HepG2 (cell line): ENCODE measurements around the gene CALN1. TPM values are rescaled to one million over a fixed set of nuclear protein-coding genes. Genes with fewer than 3 reads are reported as not detected.

Experiments
- FOXA1 ChIP-seq, 2 experiments: fragments of 450-650 bp in 1 of 2; sonication (generic) in 1 of 2; formaldehyde crosslinking in 1 of 2; IDR thresholded peaks; 2 replicates each; pipeline versions ENCODE4 v1.4.0 to v1.6.1; 2016 to 2020; ENCODE audit warnings: missing genetic modification reagents in 1 of 2
- FOXO1 ChIP-seq: sonication (generic); formaldehyde crosslinking; IDR thresholded peaks from 2 replicates; pipeline ENCODE4 v1.4.0; 2020; ENCODE audit warnings: missing genetic modification reagents
- HMGXB4 ChIP-seq, 2 experiments: sonication (generic) in 1 of 2; formaldehyde crosslinking in 1 of 2; IDR thresholded peaks; 2 replicates each; pipeline versions ENCODE4 v1.4.0 to v1.6.1; 2018 to 2020; ENCODE audit warnings: missing genetic modification reagents in 2 of 2, borderline replicate concordance in 1 of 2, low read depth in 1 of 2, mild to moderate bottlenecking in 1 of 2, missing biosample characterization in 1 of 2
- IRF1 ChIP-seq: sonication (generic); formaldehyde crosslinking; IDR thresholded peaks from 2 replicates; pipeline ENCODE4 v1.4.0; 2020; ENCODE audit warnings: low read depth, mild to moderate bottlenecking, missing genetic modification reagents
- LBX2 ChIP-seq: sonication (generic); formaldehyde crosslinking; IDR thresholded peaks from 2 replicates; pipeline ENCODE4 v1.5.0; 2020; ENCODE audit warnings: missing genetic modification reagents, mild to moderate bottlenecking, borderline replicate concordance
- MEIS2 ChIP-seq: sonication (generic); formaldehyde crosslinking; IDR thresholded peaks from 2 replicates; pipeline ENCODE4 v1.9.0; 2021; ENCODE audit warnings: mild to moderate bottlenecking, missing genetic modification reagents
- MIER2 ChIP-seq: IDR thresholded peaks from 2 replicates; pipeline ENCODE4 v1.6.1; 2016; ENCODE audit warnings: missing biosample characterization, missing genetic modification reagents
- PATZ1 ChIP-seq: sonication (generic); formaldehyde crosslinking; IDR thresholded peaks from 2 replicates; pipeline ENCODE4 v1.4.0; 2020; ENCODE audit warnings: missing genetic modification reagents
- PRMT3 ChIP-seq: sonication (generic); formaldehyde crosslinking; IDR thresholded peaks from 2 replicates; pipeline ENCODE4 v1.8.1; 2022; ENCODE audit warnings: low read depth, mild to moderate bottlenecking, moderate library complexity, missing genetic modification reagents, borderline replicate concordance
- RELA ChIP-seq: sonication (generic); formaldehyde crosslinking; IDR thresholded peaks from 2 replicates; pipeline ENCODE4 v1.4.0; 2020; ENCODE audit warnings: missing genetic modification reagents
- SNAPC5 ChIP-seq: sonication (generic); formaldehyde crosslinking; IDR thresholded peaks from 2 replicates; pipeline ENCODE4 v1.8.1; 2023; ENCODE audit warnings: mild to moderate bottlenecking, missing genetic modification reagents, borderline replicate concordance
- SRF ChIP-seq: IDR thresholded peaks from 2 replicates; pipeline ENCODE4 v1.6.1; 2011; ENCODE audit warnings: mild to moderate bottlenecking, low read depth, low read length, moderate library complexity
- YY1 ChIP-seq: IDR thresholded peaks from 2 replicates; pipeline ENCODE4 v1.6.1; 2011; ENCODE audit warnings: low read length, low read depth, moderate library complexity, mild to moderate bottlenecking; ENCODE audit not compliant: insufficient read depth, insufficient replicate concordance
- ZKSCAN8 ChIP-seq: IDR thresholded peaks from 2 replicates; pipeline ENCODE4 v1.6.1; 2016; ENCODE audit warnings: borderline replicate concordance, missing genetic modification reagents, missing compliant biosample characterization
- ZNF276 ChIP-seq: sonication (generic); formaldehyde crosslinking; IDR thresholded peaks from 2 replicates; pipeline ENCODE4 v1.4.0; 2020; ENCODE audit warnings: mild to moderate bottlenecking, low read depth, missing genetic modification reagents
- ZNF501 ChIP-seq: sonication (generic); formaldehyde crosslinking; IDR thresholded peaks from 2 replicates; pipeline ENCODE4 v1.5.1; 2020; ENCODE audit warnings: mild to moderate bottlenecking, moderate library complexity, missing genetic modification reagents
- ZNF549 ChIP-seq: sonication (generic); formaldehyde crosslinking; IDR thresholded peaks from 2 replicates; pipeline ENCODE4 v1.5.0; 2020; ENCODE audit warnings: missing genetic modification reagents
- ZNF562 ChIP-seq: sonication (generic); formaldehyde crosslinking; IDR thresholded peaks from 2 replicates; pipeline ENCODE4 v1.8.0; 2022; ENCODE audit warnings: missing genetic modification reagents, borderline replicate concordance
- ZNF572 ChIP-seq: sonication (generic); formaldehyde crosslinking; IDR thresholded peaks from 2 replicates; pipeline ENCODE4 v1.5.1; 2020; ENCODE audit warnings: mild to moderate bottlenecking, missing genetic modification reagents
- ZNF607 ChIP-seq: sonication (generic); formaldehyde crosslinking; IDR thresholded peaks from 2 replicates; pipeline ENCODE4 v1.5.1; 2020; ENCODE audit warnings: missing genetic modification reagents, mild to moderate bottlenecking, borderline replicate concordance
- ZSCAN21 ChIP-seq: sonication (generic); formaldehyde crosslinking; IDR thresholded peaks from 2 replicates; pipeline ENCODE4 v1.8.0; 2022; ENCODE audit warnings: mild to moderate bottlenecking, missing genetic modification reagents, moderate library complexity, borderline replicate concordance
- polyA plus RNA-seq, 8 experiments: library from polyadenylated mRNA; depleted of rRNA in 3 of 8; stranded (reverse) in 7 of 8; unstranded in 1 of 8; fragments of >200 nt; fragmentation: Illumina TruSeq in 4 of 8; extraction: Trizol in 4 of 8; gene quantifications; 2 replicates each; pipeline versions ENCODE4 v1.2.1 to v1.2.3, GENCODE V29; 2011 to 2016; ENCODE audit warnings: low read depth in 4 of 8, missing spikeins in 1 of 8, mixed read lengths in 1 of 8; ENCODE audit not compliant: insufficient read depth in 1 of 8
- total RNA-seq, 5 experiments: library from RNA; depleted of rRNA; stranded (reverse); fragments of >200 nt; fragmentation: Illumina TruSeq; extraction: Trizol; gene quantifications; 2 replicates each; pipeline ENCODE4 v1.2.3, GENCODE V29; 2016; ENCODE audit warnings: low read depth in 1 of 5

Gene CALN1
- total and polyA plus RNA-seq, 2 of the 13 experiments (the other 11 are each of a cell fraction or from before 2014, with no cell fraction given) = not detected

- TF ChIP-seq PATZ1 = peak; percentile 54
- TF ChIP-seq ZSCAN21 = no peak
- TF ChIP-seq MEIS2 (CRISPR knock-in tag) = no peak
- TF ChIP-seq ZNF276 (CRISPR knock-in tag) = no peak
- TF ChIP-seq RELA (CRISPR knock-in tag) = no peak
- no peak for TF ChIP-seq IRF1 (CRISPR knock-in tag)
- TF ChIP-seq SRF = no peak
- TF ChIP-seq FOXO1 (CRISPR knock-in tag) = no peak
- no peak for TF ChIP-seq ZNF607 (CRISPR knock-in tag)
- TF ChIP-seq ZNF501 (CRISPR knock-in tag) = 0 out of 2 replicates have a peak, but pooled peaks have one; percentile 26
- TF ChIP-seq FOXA1 (IDR thresholded peaks at IDR 0.05) = no peak
- TF ChIP-seq FOXA1 (CRISPR knock-in tag; IDR thresholded peaks at IDR 0.05) = no peak
- TF ChIP-seq HMGXB4 (CRISPR knock-in tag; IDR thresholded peaks at IDR 0.05; ENCODE audit: borderline replicate concordance in 1 of 2, low read depth in 1 of 2) = peak; percentile 42 to 72; a peak in 2 of 4 replicates
- TF ChIP-seq ZNF549 = no peak
- TF ChIP-seq ZNF572 (CRISPR knock-in tag) = no peak
- no peak for TF ChIP-seq PRMT3 (CRISPR knock-in tag)
- peak; percentile 12 for TF ChIP-seq YY1
- no peak for TF ChIP-seq LBX2
- no peak for TF ChIP-seq ZKSCAN8 (CRISPR knock-in tag)
- TF ChIP-seq MIER2 (CRISPR knock-in tag) = no peak
- TF ChIP-seq SNAPC5 (CRISPR knock-in tag) = no peak
- no peak for TF ChIP-seq ZNF562
Observed at GRCh38 chr7:71752171-71752935, 659.8 kb downstream of the CALN1 start (continued).
